HepG2 (cell line): ENCODE measurements around the gene CYB5A. TPM values are rescaled to one million over a fixed set of nuclear protein-coding genes. Genes with fewer than 3 reads are reported as not detected.

Source experiments
- GATAD1 ChIP-seq: IDR thresholded peaks from 2 replicates; pipeline ENCODE4 v1.6.1; 2016; ENCODE audit warnings: missing genetic modification reagents, missing compliant biosample characterization
- HNF4G ChIP-seq, 2 experiments: sonication (generic) in 1 of 2; formaldehyde crosslinking in 1 of 2; IDR thresholded peaks; 2 replicates each; pipeline versions ENCODE4 v1.4.0 to v1.6.1; 2011 to 2020; ENCODE audit warnings: borderline replicate concordance in 2 of 2, low read depth in 2 of 2, mild to moderate bottlenecking in 2 of 2, low read length in 1 of 2, missing genetic modification reagents in 1 of 2, moderate library complexity in 1 of 2
- IRF2 ChIP-seq: IDR thresholded peaks from 2 replicates; pipeline ENCODE4 v1.6.1; 2018; ENCODE audit warnings: missing genetic modification reagents, missing compliant biosample characterization
- NFATC3 ChIP-seq: sonication (generic); formaldehyde crosslinking; IDR thresholded peaks from 2 replicates; pipeline ENCODE4 v1.5.1; 2020; ENCODE audit warnings: mild to moderate bottlenecking, missing genetic modification reagents
- SAP130 ChIP-seq: IDR thresholded peaks from 2 replicates; pipeline ENCODE4 v1.6.1; 2016; ENCODE audit warnings: low read depth
- THAP11 ChIP-seq: IDR thresholded peaks from 2 replicates; pipeline ENCODE4 v1.6.1; 2016; ENCODE audit warnings: missing biosample characterization, missing genetic modification reagents
- ZNF235 ChIP-seq: sonication (generic); formaldehyde crosslinking; IDR thresholded peaks from 2 replicates; pipeline ENCODE4 v1.8.1; 2023; ENCODE audit warnings: mild to moderate bottlenecking, missing genetic modification reagents, borderline replicate concordance
- ZNF350 ChIP-seq: sonication (generic); formaldehyde crosslinking; IDR thresholded peaks from 2 replicates; pipeline ENCODE4 v1.4.0; 2020; ENCODE audit warnings: mild to moderate bottlenecking, low read depth, missing genetic modification reagents, borderline replicate concordance
- ZNF44 ChIP-seq: sonication (generic); formaldehyde crosslinking; IDR thresholded peaks from 2 replicates; pipeline ENCODE4 v1.5.1; 2020; ENCODE audit warnings: mild to moderate bottlenecking, missing genetic modification reagents
- polyA plus RNA-seq, 8 experiments: library from polyadenylated mRNA; depleted of rRNA in 3 of 8; stranded (reverse) in 7 of 8; unstranded in 1 of 8; fragments of >200 nt; fragmentation: Illumina TruSeq in 4 of 8; extraction: Trizol in 4 of 8; gene quantifications; 2 replicates each; pipeline versions ENCODE4 v1.2.1 to v1.2.3, GENCODE V29; 2011 to 2016; ENCODE audit warnings: low read depth in 4 of 8, missing spikeins in 1 of 8, mixed read lengths in 1 of 8; ENCODE audit not compliant: insufficient read depth in 1 of 8
- total RNA-seq, 5 experiments: library from RNA; depleted of rRNA; stranded (reverse); fragments of >200 nt; fragmentation: Illumina TruSeq; extraction: Trizol; gene quantifications; 2 replicates each; pipeline ENCODE4 v1.2.3, GENCODE V29; 2016; ENCODE audit warnings: low read depth in 1 of 5
- TF ChIP-seq, protein P1 (sequence below): IDR thresholded peaks from 2 replicates; pipeline ENCODE4 v1.6.1; 2016; ENCODE audit warnings: missing genetic modification reagents, missing compliant biosample characterization
- TF ChIP-seq, protein P2 (sequence below): sonication (generic); formaldehyde crosslinking; IDR thresholded peaks from 2 replicates; pipeline ENCODE4 v1.4.0; 2020; ENCODE audit warnings: mild to moderate bottlenecking, low read depth, missing genetic modification reagents
- TF ChIP-seq, protein P3 (sequence below): sonication (generic); formaldehyde crosslinking; IDR thresholded peaks from 2 replicates; pipeline ENCODE4 v1.4.0; 2020; ENCODE audit warnings: missing genetic modification reagents, mild to moderate bottlenecking, borderline replicate concordance
- TF ChIP-seq, protein P4 (sequence below): sonication (generic); formaldehyde crosslinking; IDR thresholded peaks from 2 replicates; pipeline ENCODE4 v1.5.0; 2020; ENCODE audit warnings: missing genetic modification reagents, mild to moderate bottlenecking, borderline replicate concordance
- TF ChIP-seq, protein P5 (sequence below): sonication (generic); formaldehyde crosslinking; IDR thresholded peaks from 2 replicates; pipeline ENCODE4 v1.5.0; 2020; ENCODE audit warnings: missing genetic modification reagents
- TF ChIP-seq, protein P6 (sequence below): sonication (generic); formaldehyde crosslinking; IDR thresholded peaks from 2 replicates; pipeline ENCODE4 v1.4.0; 2020; ENCODE audit warnings: missing genetic modification reagents, borderline replicate concordance

The CYB5A gene
- total and polyA plus RNA-seq, 2 of the 13 experiments (the other 11 are each of a cell fraction or from before 2014, with no cell fraction given), result 215 to 356 TPM

DNA sequence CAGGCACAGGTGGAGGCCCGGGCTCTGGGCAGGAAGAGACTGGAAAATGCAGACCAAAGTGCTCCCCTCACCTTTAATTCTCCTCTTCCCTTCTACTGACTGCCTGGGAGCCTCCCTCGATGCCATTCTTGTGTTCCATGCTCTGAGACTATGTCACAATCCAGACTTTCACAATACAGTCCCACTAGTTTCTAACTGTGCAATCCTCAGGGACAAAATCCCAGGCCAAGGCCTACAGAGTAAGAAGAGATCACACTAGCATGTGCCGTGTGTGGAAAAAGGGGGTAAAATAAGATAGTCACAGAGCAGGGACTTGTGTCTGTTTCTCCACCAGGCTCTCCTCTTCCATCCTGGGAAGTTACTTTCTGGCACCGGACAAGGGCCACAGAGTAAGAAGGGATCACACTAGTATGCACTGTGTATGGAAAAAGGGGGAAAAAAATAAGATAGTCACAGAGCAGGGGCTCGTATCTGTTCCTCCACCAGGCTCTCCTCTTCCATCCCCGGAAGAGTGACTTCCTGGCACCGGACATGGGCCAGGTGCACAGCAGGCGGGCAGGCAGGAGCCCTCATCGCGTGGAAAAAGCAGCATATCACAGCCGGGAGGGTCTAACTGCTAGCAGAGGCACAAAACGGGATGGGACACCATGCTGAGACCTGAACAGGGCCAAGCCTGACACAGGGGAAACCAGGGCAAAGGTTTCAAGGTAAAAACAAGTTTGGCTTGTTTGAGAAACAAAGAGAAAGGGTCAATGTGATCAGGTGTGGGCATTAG, 9.6 kb downstream of the CYB5A start (continued):
- TF ChIP-seq, protein P1, sequence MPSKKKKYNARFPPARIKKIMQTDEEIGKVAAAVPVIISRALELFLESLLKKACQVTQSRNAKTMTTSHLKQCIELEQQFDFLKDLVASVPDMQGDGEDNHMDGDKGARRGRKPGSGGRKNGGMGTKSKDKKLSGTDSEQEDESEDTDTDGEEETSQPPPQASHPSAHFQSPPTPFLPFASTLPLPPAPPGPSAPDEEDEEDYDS (CRISPR knock-in tag), result no peak
- TF ChIP-seq ZNF235 (CRISPR knock-in tag), result no peak
- TF ChIP-seq, protein P2, sequence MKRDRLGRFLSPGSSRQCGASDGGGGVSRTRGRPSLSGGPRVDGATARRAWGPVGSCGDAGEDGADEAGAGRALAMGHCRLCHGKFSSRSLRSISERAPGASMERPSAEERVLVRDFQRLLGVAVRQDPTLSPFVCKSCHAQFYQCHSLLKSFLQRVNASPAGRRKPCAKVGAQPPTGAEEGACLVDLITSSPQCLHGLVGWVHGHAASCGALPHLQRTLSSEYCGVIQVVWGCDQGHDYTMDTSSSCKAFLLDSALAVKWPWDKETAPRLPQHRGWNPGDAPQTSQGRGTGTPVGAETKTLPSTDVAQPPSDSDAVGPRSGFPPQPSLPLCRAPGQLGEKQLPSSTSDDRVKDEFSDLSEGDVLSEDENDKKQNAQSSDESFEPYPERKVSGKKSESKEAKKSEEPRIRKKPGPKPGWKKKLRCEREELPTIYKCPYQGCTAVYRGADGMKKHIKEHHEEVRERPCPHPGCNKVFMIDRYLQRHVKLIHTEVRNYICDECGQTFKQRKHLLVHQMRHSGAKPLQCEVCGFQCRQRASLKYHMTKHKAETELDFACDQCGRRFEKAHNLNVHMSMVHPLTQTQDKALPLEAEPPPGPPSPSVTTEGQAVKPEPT (CRISPR knock-in tag), result no peak
- TF ChIP-seq IRF2 (CRISPR knock-in tag), result no peak
- TF ChIP-seq, protein P3, sequence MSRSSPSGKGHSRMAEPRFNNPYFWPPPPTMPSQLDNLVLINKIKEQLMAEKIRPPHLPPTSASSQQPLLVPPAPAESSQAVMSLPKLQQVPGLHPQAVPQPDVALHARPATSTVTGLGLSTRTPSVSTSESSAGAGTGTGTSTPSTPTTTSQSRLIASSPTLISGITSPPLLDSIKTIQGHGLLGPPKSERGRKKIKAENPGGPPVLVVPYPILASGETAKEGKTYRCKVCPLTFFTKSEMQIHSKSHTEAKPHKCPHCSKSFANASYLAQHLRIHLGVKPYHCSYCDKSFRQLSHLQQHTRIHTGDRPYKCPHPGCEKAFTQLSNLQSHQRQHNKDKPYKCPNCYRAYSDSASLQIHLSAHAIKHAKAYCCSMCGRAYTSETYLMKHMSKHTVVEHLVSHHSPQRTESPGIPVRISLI (CRISPR knock-in tag), result 0 out of 2 replicates have a peak, but pooled peaks have one; percentile 40
- TF ChIP-seq, protein P4, sequence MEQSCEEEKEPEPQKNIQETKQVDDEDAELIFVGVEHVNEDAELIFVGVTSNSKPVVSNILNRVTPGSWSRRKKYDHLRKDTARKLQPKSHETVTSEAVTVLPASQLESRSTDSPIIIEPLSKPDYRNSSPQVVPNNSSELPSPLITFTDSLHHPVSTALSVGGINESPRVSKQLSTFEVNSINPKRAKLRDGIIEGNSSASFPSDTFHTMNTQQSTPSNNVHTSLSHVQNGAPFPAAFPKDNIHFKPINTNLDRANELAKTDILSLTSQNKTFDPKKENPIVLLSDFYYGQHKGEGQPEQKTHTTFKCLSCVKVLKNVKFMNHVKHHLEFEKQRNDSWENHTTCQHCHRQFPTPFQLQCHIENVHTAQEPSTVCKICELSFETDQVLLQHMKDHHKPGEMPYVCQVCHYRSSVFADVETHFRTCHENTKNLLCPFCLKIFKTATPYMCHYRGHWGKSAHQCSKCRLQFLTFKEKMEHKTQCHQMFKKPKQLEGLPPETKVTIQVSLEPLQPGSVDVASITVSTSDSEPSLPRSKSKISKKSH (CRISPR knock-in tag), result 0 out of 2 replicates have a peak, but pooled peaks have one; percentile 19
- no peak for TF ChIP-seq ZNF350 (CRISPR knock-in tag)
- no peak for TF ChIP-seq ZNF44
- TF ChIP-seq, protein P5, sequence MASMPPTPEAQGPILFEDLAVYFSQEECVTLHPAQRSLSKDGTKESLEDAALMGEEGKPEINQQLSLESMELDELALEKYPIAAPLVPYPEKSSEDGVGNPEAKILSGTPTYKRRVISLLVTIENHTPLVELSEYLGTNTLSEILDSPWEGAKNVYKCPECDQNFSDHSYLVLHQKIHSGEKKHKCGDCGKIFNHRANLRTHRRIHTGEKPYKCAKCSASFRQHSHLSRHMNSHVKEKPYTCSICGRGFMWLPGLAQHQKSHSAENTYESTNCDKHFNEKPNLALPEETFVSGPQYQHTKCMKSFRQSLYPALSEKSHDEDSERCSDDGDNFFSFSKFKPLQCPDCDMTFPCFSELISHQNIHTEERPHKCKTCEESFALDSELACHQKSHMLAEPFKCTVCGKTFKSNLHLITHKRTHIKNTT (CRISPR knock-in tag), result no peak
- TF ChIP-seq SAP130 (CRISPR knock-in tag), result peak; percentile 46
- TF ChIP-seq, protein P6, sequence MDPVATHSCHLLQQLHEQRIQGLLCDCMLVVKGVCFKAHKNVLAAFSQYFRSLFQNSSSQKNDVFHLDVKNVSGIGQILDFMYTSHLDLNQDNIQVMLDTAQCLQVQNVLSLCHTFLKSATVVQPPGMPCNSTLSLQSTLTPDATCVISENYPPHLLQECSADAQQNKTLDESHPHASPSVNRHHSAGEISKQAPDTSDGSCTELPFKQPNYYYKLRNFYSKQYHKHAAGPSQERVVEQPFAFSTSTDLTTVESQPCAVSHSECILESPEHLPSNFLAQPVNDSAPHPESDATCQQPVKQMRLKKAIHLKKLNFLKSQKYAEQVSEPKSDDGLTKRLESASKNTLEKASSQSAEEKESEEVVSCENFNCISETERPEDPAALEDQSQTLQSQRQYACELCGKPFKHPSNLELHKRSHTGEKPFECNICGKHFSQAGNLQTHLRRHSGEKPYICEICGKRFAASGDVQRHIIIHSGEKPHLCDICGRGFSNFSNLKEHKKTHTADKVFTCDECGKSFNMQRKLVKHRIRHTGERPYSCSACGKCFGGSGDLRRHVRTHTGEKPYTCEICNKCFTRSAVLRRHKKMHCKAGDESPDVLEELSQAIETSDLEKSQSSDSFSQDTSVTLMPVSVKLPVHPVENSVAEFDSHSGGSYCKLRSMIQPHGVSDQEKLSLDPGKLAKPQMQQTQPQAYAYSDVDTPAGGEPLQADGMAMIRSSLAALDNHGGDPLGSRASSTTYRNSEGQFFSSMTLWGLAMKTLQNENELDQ, result no peak
- no peak for TF ChIP-seq NFATC3 (CRISPR knock-in tag)
- no peak for TF ChIP-seq GATAD1 (CRISPR knock-in tag)
- peak; percentile 49 for TF ChIP-seq THAP11 (CRISPR knock-in tag)
- peak; percentile 47; the same call in 1 of the 2 replicates for TF ChIP-seq HNF4G (IDR thresholded peaks at IDR 0.05; ENCODE audit: borderline replicate concordance, low read depth, low read length)
- TF ChIP-seq HNF4G (CRISPR knock-in tag; IDR thresholded peaks at IDR 0.05; ENCODE audit: borderline replicate concordance, low read depth), result no peak
